ENCODE measurements around the gene ZNF362.

GRCh38 chr1:33260439-33260838, 4.1 kb downstream of the ZNF362 start:
- TF ChIP-seq CTCF (conservative IDR thresholded peaks at IDR 0.05) (no peak), ZFX (IDR thresholded peaks at IDR 0.05) (no peak)
